ENCODE results near the gene IFNE.

The IFNE gene, protein sequence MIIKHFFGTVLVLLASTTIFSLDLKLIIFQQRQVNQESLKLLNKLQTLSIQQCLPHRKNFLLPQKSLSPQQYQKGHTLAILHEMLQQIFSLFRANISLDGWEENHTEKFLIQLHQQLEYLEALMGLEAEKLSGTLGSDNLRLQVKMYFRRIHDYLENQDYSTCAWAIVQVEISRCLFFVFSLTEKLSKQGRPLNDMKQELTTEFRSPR

DNA sequence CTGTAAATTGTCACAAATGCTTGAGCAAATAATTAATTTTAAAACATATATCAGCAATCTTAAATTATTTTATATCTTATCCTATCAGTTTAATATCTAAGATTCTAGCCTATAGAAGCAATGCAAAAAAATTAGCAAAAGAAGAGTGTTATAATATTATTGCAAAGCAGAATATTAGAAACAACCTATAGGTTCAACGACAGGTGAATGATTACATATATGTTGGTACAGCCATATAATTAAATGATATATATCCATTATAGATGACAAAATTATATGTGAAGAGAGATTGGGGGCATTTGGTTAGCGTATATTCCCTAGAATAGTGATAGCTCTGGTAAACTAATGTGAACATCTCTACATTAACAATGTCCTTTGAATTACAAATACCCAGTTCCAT is at the start of gene IFNE:
TSS of gene IFNE (minus strand) at position 101 of the 400 bp plus-strand sequence. CDS start 619 bp downstream, outside the sequence.
- DNase-seq: no peak

DNA sequence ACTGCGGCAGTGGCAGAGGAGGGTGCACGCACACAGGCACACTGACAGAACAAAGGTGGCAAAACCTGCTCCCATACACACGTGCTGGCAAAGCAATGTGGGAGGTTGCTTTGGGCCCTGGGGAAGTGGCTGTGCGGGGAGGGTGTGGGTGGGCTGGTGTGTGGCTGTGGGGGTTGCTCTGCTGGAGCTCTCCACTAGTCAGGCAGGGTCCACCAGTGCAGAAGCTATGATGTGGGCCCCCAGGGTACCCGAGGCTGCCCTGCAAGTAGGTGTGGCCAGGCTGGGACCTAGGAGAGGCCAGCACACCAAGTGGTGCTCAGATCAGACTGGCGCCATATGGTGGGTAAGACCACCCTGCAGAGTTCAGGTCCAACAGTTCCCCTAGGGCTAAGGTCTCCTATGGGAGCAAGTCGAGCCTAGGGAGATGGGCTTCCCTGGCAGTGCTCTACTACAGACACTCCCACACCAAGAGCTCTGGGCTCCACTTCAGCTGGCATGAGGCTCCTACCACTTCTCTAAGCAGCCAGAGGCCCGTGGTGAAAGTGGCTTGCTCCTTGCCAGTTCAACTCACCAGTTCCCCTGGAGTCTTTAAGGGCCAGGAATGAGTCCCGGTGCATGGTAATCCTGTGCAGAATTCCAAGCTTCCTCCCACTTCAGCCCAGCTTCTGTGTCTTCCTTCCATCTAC is 46.2 kb upstream of the IFNE start:
- DNase-seq: no peak

DNA sequence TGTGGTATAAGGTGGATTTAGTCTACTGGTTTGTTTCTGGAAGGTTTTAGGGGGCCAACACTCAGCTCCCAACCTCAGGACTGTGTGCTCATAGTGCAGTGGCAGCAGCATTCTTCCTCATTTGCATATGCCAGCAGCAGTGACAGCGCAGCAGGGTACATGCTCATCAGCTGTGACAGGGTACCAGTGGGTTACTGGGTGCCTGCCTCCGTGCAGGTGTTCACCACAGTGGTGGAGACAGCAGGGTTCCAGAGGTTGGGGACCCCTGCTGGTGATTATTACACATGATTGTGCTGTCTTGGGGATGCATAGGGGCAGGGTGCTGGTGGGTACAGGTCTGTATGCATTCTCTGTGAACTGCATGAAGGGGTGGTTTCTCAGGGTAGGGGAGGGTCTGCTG is 45.5 kb upstream of the IFNE start:
- no peak for DNase-seq

DNA sequence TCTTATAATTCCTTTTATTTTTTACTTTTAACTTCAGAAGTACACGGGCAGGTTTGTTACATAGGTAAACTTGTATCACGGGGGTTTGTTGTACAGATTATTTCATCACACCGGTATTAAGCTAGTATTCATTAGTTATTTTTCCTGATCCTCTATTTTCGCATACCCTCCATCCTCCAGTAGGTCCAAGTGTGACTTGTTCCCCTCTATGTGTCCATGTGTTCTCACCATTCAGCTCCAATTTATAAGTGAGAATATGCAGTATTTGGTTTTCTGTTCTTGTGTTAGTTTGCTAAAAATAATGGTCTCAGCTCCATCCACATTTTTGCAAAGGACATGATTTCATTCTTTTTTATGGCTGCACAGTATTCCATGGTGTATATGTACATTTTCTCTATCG is 43.1 kb upstream of the IFNE start:
- no peak for DNase-seq

DNA sequence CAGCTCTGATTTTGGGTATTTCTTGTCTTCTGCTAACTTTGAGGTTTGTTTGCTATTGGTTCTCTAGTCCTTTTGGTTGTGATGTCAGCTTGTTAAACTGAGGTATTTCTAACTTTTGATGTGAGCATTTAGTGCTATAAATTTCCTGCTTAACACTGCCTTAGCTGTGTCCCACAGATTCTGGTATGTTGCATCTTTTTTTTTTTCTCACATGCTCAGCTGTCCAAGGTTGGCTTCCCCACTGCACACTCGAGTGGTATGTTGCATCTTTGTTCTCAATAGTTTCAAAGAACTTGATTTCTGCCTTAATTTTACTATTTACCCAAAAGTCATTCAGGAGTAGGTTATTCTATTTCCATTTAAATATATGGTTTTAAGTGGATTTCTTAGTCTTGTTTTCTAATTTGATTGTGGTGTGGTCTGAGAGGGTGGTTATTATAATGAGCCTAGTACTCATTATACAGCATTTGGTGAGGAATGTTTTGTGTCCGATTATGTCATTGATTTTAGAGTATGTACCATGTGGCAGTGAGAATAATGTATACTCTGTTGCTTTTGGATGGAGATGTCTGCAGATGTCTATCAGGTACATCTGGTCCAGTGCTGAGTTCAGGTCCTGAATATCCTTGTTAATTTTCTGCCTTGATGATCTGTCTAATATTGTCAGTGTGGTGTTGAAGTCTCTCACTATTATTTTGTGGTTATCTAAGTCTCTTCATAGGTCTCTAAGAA is 42.2 kb upstream of the IFNE start:
- DNase-seq: no peak

DNA sequence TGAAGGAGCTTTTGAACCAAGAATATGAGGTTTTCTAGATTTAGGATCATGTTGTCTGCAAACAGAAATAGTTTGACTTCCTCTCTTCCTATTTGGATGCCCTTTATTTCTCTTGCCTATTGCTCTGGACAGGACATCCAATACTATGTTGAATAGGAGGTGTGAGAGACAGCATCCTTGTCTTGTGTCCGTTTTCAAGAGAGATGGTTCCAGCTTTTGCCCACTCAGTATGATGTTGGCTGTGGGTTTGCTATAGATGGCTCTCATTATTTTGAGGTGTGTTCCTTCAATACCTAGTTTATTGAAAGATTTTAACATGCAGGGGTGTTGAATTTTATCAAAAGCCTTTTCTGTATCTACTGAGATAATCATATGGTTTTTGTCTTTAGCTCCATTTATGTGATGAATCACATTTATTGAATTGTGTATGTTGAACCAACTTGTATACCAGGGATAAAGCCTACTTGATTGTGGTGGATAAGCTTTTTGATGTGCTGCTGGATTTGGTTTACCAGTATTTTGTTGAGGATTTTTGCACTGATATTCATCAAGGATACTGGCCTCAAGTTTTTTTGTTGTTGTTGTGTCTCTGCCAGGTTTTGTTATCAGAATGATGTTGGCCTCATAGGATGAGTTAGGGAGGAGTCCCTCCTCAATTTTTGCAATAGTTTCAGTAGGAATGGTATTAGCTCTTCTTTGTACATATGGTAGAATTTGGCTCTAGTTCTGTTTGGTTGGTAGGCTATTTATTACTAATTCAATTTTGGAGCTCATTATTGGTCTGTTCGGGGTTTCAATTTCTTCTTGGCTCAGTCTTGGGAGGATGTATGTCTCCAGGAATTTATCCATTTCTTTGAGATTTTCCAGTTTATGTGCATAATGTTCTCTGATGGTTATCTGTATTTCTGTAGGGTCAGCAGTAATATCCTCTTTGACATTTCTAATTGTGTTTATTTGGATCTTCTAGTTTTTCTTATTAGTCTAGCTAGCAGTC is 41.2 kb upstream of the IFNE start:
- no peak for DNase-seq

DNA sequence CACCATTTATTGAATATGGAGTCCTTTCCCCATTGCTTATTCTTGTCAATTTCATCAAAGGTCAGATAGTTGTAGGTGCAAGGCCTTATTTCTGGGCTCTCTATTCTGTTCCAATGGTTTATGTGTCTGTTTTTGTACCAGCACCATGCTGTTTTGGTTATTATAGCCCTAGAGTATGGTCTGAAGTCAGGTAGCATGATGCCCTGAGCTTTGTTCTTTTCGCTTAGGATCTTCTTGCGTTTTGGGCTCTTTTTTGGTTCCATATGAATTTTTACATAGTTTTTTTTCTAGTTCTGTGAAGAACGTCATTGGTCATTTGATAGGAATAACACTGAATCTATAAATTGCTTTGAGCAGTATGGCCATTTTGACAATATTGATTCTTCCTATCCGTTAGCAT is 40.2 kb upstream of the IFNE start:
- no peak for DNase-seq

DNA sequence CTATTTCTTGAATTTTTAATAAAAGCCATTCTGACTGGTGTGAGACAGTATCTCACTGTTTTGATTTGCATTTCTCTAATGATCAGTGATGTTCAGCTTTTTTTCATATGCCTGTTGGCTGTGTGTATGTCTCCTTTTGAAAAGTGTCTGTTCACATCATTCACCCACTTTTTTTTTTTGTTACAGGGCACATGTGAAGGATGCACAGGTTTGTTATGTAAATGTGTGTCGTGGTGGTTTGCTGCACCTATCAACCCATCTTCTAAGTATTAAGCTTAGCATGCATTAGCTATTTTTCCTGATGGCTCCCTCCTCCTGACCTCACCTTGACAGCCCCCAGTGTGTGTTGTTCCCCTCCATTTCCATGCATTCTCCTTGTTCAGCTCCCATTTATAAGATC is 39.3 kb upstream of the IFNE start:
- DNase-seq: no peak

DNA sequence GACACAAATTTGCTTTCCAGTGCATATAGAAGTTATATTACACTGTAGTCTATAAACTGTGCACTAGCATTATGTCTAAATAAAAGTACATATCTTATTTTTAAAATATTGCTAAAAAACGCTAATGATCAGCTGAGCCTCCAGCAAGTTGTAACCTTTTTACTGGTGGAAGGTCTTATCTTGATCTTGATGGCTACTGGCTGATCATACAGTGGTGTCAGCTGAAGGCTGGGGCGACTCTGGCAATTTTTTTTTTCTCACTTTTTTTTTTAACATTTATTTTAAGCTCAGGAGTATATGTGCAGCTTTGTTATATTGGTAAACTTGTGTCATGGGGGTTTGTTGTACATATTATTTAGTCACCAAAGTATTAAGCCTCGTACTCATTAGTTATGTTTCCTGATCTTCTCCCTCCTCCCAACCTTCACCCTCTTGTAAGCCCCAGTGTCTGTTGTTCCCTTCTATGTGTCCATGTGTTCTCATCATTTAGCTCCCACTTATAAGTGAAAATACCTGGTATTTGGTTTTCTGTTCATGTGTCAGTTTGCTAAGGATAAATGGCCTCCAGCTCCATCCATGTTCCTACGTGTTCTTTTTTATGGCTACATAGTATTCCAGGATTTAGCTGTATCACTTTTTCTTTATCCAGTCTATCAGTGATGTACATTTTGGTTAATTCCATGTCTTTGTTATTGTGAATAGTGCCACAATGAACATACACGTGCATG is 38.6 kb upstream of the IFNE start:
- no peak for DNase-seq

DNA sequence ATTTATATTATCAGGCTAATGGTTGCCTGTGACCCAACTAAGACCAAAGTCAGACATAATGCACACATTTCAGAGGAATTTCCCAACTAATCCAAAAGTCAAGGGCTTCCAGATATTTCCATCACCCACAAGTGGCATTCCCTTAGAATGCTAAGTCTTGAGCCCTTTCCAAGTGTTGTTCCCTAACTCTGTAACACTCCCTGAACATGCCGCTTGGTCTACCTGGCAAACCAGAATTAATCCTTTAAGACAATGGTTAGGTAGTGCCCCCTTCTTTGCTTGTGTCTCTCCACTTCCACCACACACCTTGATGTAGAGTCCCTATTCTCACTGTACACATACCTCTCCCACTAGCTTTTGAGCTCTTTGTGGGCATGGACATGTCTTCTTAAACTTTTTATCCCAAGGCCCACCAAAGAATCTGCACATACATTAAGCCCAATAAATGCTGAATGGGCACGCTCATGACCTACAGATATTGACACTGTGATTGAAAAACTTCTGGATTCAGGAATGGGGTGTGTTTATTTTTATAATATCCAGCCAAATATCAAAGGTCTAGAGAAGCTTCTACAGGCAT is 37.8 kb upstream of the IFNE start:
- DNase-seq: no peak

DNA sequence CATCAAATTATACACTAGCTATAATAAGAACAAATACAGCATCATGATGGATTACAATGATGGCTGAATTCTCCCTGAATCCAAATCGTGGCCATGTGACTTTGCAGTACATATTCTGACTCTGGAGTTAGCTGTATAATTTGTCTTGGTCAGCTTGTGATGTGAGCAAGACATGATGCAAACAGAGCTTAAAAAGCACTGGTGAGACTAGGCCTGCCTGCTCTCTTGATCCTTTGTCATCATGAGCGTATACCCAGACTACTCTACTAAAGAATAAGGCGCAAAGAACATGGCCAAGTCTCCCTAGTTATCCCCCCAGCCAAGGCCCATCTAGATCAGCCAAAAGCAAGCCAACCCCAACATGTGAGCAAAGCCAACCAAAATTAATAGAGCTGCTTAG is 34.7 kb upstream of the IFNE start:
- DNase-seq: no peak

DNA sequence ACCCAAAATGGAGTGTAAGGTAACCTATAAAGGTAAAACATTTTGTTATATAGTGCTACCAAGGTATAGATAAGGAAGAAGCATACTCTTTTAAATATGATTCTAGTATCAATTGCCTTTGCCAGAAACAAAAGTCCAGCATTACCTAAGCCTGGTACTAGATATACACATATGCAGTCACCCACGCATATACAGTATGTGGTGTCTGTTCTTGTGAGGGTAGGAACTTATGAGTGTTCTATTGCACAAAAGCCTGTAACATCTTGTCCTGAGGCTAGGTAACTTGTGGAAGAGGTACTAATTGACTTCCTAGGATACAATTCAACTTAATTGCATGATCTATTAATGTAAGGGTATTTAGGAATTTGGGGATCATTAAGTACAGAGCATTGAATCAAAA is 31.3 kb upstream of the IFNE start:
- no peak for DNase-seq

DNA sequence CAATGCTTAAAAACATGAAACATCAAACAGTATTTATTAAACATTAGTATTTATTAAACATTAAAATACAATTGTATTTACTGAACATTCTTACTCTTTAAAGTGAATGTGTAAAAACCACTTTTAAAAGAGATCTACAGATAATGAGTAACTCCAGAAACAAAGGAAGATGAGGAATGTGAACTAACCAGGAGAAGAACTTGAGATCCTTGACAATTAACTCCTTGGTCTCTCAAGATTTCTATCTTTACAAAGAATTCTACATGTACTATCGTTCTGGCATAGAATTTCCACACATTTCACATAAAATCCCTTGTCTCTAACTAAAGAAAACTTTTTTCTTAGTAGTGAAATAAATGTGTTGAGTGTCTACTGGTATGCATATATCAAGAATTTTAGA is 28.7 kb upstream of the IFNE start:
- DNase-seq: no peak

DNA sequence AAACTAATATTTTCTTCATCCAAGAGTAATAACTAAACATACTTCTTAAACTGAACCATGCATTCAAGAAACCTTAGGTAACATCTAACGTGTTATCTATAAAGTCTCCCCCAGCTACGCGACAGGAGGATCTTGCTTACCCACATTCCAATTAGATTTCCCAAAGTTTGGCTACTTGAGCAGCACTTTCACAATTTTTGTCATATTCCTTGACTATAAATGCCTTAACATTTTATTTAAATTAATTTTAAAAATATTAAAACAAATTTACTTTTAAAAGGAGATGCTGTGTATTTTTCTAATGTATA is 25.3 kb upstream of the IFNE start:
- no peak for DNase-seq

DNA sequence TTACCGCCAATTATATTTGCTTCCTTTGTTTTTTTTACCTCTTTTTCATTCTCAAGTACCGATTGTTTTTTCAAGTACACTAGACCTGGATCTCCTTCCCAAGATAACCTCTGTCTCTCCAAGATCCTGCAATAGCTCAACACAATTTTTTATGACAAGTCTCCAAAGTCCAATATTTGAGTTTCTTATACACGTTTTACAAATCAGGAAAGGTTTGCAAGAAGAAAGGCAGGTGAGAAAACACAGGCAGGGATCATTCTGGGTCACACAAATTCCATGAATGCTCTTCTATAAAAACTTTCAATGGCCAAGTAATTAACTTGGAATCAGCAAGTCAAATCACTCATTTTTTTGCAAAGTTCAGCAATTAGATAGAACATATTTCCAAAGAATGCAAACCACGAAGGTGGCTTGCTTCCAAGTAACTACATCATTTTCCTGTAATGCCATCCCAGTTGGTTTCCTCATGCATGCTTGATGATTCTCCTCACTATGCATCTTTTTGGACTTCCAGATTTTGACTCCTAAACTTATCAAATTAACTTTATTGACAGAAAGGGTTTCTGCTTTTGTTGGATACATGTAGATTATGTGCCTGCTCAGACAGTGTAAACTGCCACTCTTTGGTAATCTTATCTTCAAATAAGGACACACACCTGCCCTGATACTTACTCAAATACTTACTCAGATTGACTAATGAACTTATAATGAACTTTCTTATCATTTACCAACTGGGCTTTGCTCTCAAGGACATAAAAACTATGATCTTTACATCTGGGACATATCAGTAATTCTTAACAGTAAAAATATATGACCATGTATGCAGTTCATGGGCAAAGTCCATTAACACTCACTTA is 24.7 kb upstream of the IFNE start:
- no peak for DNase-seq

DNA sequence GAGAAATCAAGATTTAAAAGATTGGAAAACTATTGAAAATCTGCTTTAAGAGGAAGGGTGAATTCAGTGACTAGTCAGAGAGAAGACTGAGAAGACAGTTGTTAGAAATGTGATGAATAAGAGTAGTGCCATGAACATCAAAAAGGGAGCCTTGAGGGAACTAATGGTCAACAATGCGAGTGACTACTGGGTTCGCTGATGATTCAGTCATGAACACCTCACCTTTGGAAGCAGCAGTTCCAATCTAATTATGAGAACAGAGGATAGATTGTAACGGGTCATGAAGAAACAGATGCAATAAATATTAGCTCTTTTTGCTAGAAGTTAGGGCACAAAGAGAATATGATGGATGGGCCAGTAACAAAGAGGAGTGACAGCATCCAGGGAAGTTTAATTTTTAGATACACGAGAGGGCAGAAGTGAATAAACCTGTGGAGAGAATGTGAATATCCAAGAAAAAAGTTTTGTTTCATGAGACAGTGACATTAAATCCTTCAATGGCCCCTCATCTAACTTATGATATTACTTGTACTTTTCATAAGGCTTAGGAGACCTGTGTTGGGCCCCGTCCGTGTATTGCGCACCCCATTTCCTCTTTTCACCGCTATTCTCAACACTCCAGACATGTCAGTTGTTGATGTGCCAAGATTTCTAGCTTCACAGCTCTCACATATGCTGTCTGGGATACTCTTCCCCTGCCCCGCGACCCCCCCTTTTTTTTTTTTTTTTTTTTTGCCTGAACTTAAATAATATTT is 23.5 kb upstream of the IFNE start:
- no peak for DNase-seq

DNA sequence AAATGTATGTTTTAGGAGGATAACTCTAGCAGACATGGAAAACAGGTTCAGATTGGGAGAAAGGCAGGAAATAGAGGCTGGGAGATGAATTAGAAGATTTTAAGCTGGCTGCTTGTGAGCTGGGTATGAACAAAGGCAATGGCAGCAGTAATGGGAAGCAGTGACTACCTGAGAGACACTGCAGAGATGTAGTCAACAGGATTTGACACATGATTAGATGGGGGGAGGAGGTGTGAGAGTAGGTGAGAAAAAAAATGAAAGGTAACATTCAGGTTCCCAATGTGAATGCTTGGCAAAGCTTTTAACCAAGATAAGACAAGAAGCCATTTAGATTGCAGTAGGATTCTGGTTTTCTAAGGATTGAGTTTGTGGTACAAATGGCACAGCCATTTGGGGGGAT is 22.8 kb upstream of the IFNE start:
- no peak for DNase-seq

DNA sequence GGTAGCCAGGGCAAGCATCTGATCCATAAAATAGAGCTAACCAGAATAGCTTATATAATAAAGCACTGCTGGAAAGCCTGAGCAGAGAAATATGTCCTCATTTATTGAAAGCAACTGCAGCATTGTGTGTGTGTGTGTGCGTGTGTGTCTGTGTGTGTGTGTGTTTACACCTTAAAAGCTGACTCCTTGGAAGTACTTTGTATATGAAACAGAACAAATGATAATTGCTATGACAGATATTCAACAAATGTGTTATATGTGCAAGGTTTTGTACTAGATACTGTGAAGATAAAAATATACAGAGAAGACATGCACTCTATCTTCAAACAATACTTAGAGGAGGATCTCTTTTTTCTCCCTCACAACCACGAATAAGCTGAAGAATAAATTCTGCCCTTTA is 22.0 kb upstream of the IFNE start:
- no peak for DNase-seq

DNA sequence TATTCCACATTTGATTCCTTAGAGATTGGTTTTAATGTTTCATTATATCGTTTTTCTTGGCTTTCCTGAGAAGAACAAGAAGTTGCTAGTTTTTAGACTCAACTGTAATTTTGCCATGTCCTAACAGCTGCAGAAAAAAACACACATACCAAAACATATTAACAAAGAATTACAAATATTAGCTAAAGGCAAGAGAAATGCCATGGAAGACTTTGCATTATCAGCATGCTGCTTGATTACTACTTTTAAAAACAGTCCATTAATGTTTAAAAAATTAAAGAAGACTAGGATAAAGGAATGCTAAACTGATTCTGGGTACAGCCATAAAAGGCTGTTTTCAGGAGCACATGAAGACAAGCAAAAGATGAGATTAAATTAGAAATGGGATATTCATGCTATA is 20.5 kb upstream of the IFNE start:
- DNase-seq: no peak

DNA sequence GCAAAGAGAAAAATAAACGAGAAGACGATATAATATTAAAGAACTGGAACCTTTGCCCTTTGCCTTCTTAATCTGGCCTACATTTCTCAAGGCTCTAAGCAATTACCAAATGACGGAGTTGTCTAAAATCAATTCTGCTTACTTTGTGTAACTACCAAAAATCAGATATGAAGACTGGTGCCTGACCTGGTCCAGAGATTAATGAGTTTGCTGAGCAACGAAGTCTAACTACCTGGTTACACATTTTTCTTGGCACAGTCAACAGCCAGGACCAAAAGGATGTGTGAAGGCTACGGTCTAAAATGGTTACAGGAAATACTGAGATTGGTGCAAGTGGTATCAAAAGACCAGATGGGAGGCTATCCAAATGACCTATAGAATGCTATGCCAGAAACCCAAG is 17.8 kb upstream of the IFNE start:
- no peak for DNase-seq

DNA sequence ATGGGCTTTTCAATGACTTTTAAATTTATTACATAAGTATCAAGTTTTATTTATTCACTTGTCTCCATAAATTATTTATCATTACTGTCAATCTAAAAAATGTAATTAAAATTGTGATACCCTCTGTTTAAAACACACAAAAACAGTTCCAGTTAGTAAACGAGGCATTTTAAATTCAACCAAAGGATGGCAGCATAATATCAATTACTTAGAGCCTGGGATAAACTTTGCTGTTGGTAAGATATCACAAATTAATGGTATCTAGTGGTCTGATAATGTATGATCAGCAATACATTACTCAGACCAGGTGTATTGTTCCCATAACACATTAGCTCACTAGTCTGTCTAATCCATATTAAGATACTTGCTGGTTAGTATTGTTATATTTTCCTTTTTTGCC is 9.6 kb upstream of the IFNE start:
- no peak for DNase-seq
